Measurements from ENCODE around the gene STAP2. TPM values are rescaled to one million over a fixed set of nuclear protein-coding genes. Genes with fewer than 3 reads are reported as not detected.
A peak's percentile ranks its signal among the peaks of the same experiment; 100 is the strongest.
"Not testable (repeated sequence)": the region's sequence is repeated elsewhere in the genome, so short reads cannot be mapped to it uniquely, and the experiment has no call there.

Gene STAP2
- total RNA-seq, 2 experiments from 2014 or later: 11.0 to 11.5 TPM

GRCh38 chr19:4294389-4294788 lies 44.2 kb downstream of the STAP2 start:
- H3K4me3 Mint-ChIP-seq: no peak overlapping the region
- ChIA-PET CTCF (interaction anchor here (0.9 kb wide), 1 partner anchor 28 kb away, joined by 4 read pairs; no protein-coding TSS in a partner anchor), POLR2A (no interaction called here)
- intact Hi-C loops (cut with DNase I, micrococcal nuclease): no loop called here
- H3K36me3 Mint-ChIP-seq (ENCODE audit: low read depth): no peaks in the 10 kb centered on the region
- H3K27me3 Mint-ChIP-seq: no peaks in the 10 kb centered on the region
- H3K27ac Mint-ChIP-seq: no peak overlapping the region
- H3K4me1 Mint-ChIP-seq: peaks cover 12% of the 10 kb centered on the region
- no peak for DNase-seq
- ATAC-seq: no peak
- H3K9me3 Mint-ChIP-seq (ENCODE audit: low read depth): no peaks in the 10 kb centered on the region

- CTCF ChIA-PET: interaction anchor here (0.6 kb wide), 1 partner anchor 353 kb away, joined by 3 read pairs; no protein-coding TSS in a partner anchor
- POLR2A ChIA-PET: no interaction called here
Observed at GRCh38 chr19:4292515-4292914, 46.1 kb downstream of the STAP2 start.

GRCh38 chr19:4291184-4291732 lies 47.4 kb downstream of the STAP2 start:
- no peaks in the 10 kb centered on the region for H3K27me3 Mint-ChIP-seq
- DNase-seq: no peak
- H3K4me3 Mint-ChIP-seq: no peak overlapping the region
- no peaks in the 10 kb centered on the region for H3K9me3 Mint-ChIP-seq (ENCODE audit: low read depth)
- H3K27ac Mint-ChIP-seq: no peak overlapping the region
- ATAC-seq: no peak
- no peaks in the 10 kb centered on the region for H3K4me1 Mint-ChIP-seq
- CTCF ChIA-PET: interaction anchor here (0.6 kb wide), 1 partner anchor 279 kb away, joined by 3 read pairs; no protein-coding TSS in a partner anchor
- POLR2A ChIA-PET: no interaction called here
- H3K36me3 Mint-ChIP-seq (ENCODE audit: low read depth): no peaks in the 10 kb centered on the region
- intact Hi-C loops (cut with DNase I, micrococcal nuclease): no loop called here

More at GRCh38 chr19:4292515-4292914, 46.1 kb downstream of the STAP2 start:
- Mint-ChIP-seq H3K36me3 (ENCODE audit: low read depth) (no peaks in the 10 kb centered on the region), H3K4me1 (peaks cover 2% of the 10 kb centered on the region), H3K27ac (no peak overlapping the region), H3K9me3 (ENCODE audit: low read depth) (no peaks in the 10 kb centered on the region), H3K27me3 (no peaks in the 10 kb centered on the region), H3K4me3 (no peak overlapping the region)
- intact Hi-C loops (cut with DNase I, micrococcal nuclease): no loop called here
- no peak for ATAC-seq
- DNase-seq: no peak

GRCh38 chr19:4288091-4288777 lies 50.4 kb downstream of the STAP2 start:
- DNase-seq (no peak), ATAC-seq (no peak)
- H3K9me3 Mint-ChIP-seq (ENCODE audit: low read depth): no peaks in the 10 kb centered on the region
- H3K27ac Mint-ChIP-seq: no peak overlapping the region
- H3K4me3 Mint-ChIP-seq: no peak overlapping the region
- intact Hi-C loops (cut with DNase I, micrococcal nuclease): no loop called here
- CTCF ChIA-PET: interaction anchor here (0.7 kb wide), 1 partner anchor 64 kb away, joined by 3 read pairs; no protein-coding TSS in a partner anchor
- no peaks in the 10 kb centered on the region for H3K36me3 Mint-ChIP-seq (ENCODE audit: low read depth)
- POLR2A ChIA-PET: no interaction called here
- H3K27me3 Mint-ChIP-seq: no peaks in the 10 kb centered on the region
- no peaks in the 10 kb centered on the region for H3K4me1 Mint-ChIP-seq

GRCh38 chr19:4286141-4286540 lies 52.5 kb downstream of the STAP2 start:
- DNase-seq; H3K4me1 Mint-ChIP-seq; H3K36me3 Mint-ChIP-seq (ENCODE audit: low read depth); H3K27me3 Mint-ChIP-seq; ATAC-seq; H3K4me3 Mint-ChIP-seq; H3K9me3 Mint-ChIP-seq (ENCODE audit: low read depth); CTCF ChIA-PET; POLR2A ChIA-PET; intact Hi-C loops (cut with DNase I, micrococcal nuclease); H3K27ac Mint-ChIP-seq: not testable (repeated sequence)

GRCh38 chr19:4284974-4285373 lies 53.7 kb downstream of the STAP2 start:
- Mint-ChIP-seq H3K27ac (no peak overlapping the region), H3K9me3 (ENCODE audit: low read depth) (no peaks in the 10 kb centered on the region), H3K4me1 (no peaks in the 10 kb centered on the region), H3K4me3 (no peak overlapping the region), H3K36me3 (ENCODE audit: low read depth) (no peaks in the 10 kb centered on the region), H3K27me3 (peaks cover 12% of the 10 kb centered on the region)
- CTCF ChIA-PET: interaction anchor here (0.6 kb wide), 1 partner anchor 63 kb away, joined by 3 read pairs; no protein-coding TSS in a partner anchor
- DNase-seq: no peak
- POLR2A ChIA-PET: no interaction called here
- intact Hi-C loops (cut with DNase I, micrococcal nuclease): no loop called here
- ATAC-seq: no peak

- H3K27me3 Mint-ChIP-seq: peaks cover 14% of the 10 kb centered on the region
- no peaks in the 10 kb centered on the region for H3K36me3 Mint-ChIP-seq (ENCODE audit: low read depth)
- H3K9me3 Mint-ChIP-seq (ENCODE audit: low read depth): no peaks in the 10 kb centered on the region
- H3K27ac Mint-ChIP-seq: no peak overlapping the region
- intact Hi-C loops (cut with DNase I, micrococcal nuclease): no loop called here
- POLR2A ChIA-PET: no interaction called here
- H3K4me3 Mint-ChIP-seq: no peak overlapping the region
- peaks cover 2% of the 10 kb centered on the region for H3K4me1 Mint-ChIP-seq
- DNase-seq: peak; percentile 30
- CTCF ChIA-PET: no interaction called here
- ATAC-seq: no peak
Observed at GRCh38 chr19:4284176-4284958, 54.3 kb downstream of the STAP2 start.

GRCh38 chr19:4279530-4280422 lies 58.9 kb downstream of the STAP2 start:
- Mint-ChIP-seq H3K4me3 (no peak overlapping the region), H3K27ac (no peak overlapping the region), H3K36me3 (ENCODE audit: low read depth) (no peaks in the 10 kb centered on the region), H3K4me1 (peaks cover 2% of the 10 kb centered on the region), H3K9me3 (ENCODE audit: low read depth) (no peaks in the 10 kb centered on the region), H3K27me3 (peaks cover 22% of the 10 kb centered on the region)
- CTCF ChIA-PET: interaction anchor here (0.6 kb wide), 1 partner anchor 133 kb away, joined by 3 read pairs; no protein-coding TSS in a partner anchor
- ATAC-seq: no peak
- POLR2A ChIA-PET: no interaction called here
- intact Hi-C loops (cut with DNase I, micrococcal nuclease): no loop called here
- DNase-seq: no peak

GRCh38 chr19:4279267-4279529 lies 59.4 kb downstream of the STAP2 start:
- CTCF ChIA-PET: no interaction called here
- DNase-seq (no peak), ATAC-seq (no peak)
- peaks cover 2% of the 10 kb centered on the region for H3K4me1 Mint-ChIP-seq
- intact Hi-C loops (cut with DNase I, micrococcal nuclease): no loop called here
- no peak overlapping the region for H3K27ac Mint-ChIP-seq
- POLR2A ChIA-PET: no interaction called here
- peaks cover 22% of the 10 kb centered on the region for H3K27me3 Mint-ChIP-seq
- no peak overlapping the region for H3K4me3 Mint-ChIP-seq
- no peaks in the 10 kb centered on the region for H3K36me3 Mint-ChIP-seq (ENCODE audit: low read depth)
- no peaks in the 10 kb centered on the region for H3K9me3 Mint-ChIP-seq (ENCODE audit: low read depth)

GRCh38 chr19:4278419-4279266 lies 60.0 kb downstream of the STAP2 start, which contains the start of gene SHD:
Gene SHD, plus strand, starts transcription at chr19:4279266. Its CDS starts 798 bp downstream, at chr19:4280064.
- DNase-seq (no peak), ATAC-seq (no peak)
- CTCF ChIA-PET: interaction anchor here (1.3 kb wide), 1 partner anchor 10 kb away, joined by 5 read pairs; no protein-coding TSS in a partner anchor
- Mint-ChIP-seq H3K9me3 (ENCODE audit: low read depth) (no peaks in the 10 kb centered on the region), H3K36me3 (ENCODE audit: low read depth) (no peaks in the 10 kb centered on the region), H3K27ac (no peak within 1 kb of the TSS), H3K4me3 (no peak within 1 kb of the TSS), H3K27me3 (peaks cover 22% of the 10 kb centered on the region), H3K4me1 (peaks cover 2% of the 10 kb centered on the region)
- POLR2A ChIA-PET: interaction anchor here (0.7 kb wide), 1 partner anchor 41 kb away, joined by 3 read pairs; no protein-coding TSS in a partner anchor
- intact Hi-C loops (cut with DNase I, micrococcal nuclease): no loop called here

All from activated CD4-positive, alpha-beta T cell treated with anti-CD3 and anti-CD28 coated beads for 36 hours (primary cell).